ENCODE measurements around the gene OPCML. TPM values are rescaled to one million over a fixed set of nuclear protein-coding genes. Genes with fewer than 3 reads are reported as not detected.

The OPCML gene
- polyA plus RNA-seq, 1 donor (not counting 4 experiments of a cell fraction or from before 2014, with no cell fraction given), result 0.04 TPM

- Histone ChIP-seq H4K20me1 (ENCODE audit: control insufficient read depth, extremely low read depth, insufficient read depth, low read length) (no peaks in the 10 kb centered on the region), H3K79me2 (ENCODE audit: control insufficient read depth, insufficient read depth, low read length) (no peaks in the 10 kb centered on the region), H3K4me1 (ENCODE audit: control insufficient read depth, extremely low read depth, insufficient read depth, low read length) (no peaks in the 10 kb centered on the region), H3K9me3 (ENCODE audit: control insufficient read depth, low read depth, low read length) (peaks cover 5% of the 10 kb centered on the region), H3K9me1 (ENCODE audit: control insufficient read depth, extremely low read depth, insufficient read depth, low read length) (no peaks in the 10 kb centered on the region), H3K36me3 (ENCODE audit: control insufficient read depth in 2 of 2, extremely low read depth in 1 of 2, insufficient read depth in 2 of 2, low read length in 2 of 2) (no peaks in the 10 kb centered on the region), H3K9ac (ENCODE audit: control insufficient read depth, extremely low read depth, insufficient read depth, low read length) (no peak overlapping the region), H3K27me3 (ENCODE audit: control insufficient read depth, extremely low read depth, insufficient read depth, low read length) (no peaks in the 10 kb centered on the region), H3K27ac (ENCODE audit: control insufficient read depth, insufficient read depth, low read length) (no peak overlapping the region), H2AFZ (ENCODE audit: control insufficient read depth, low read length) (no peak overlapping the region), H3K4me3 (ENCODE audit: control insufficient read depth in 2 of 3, extremely low read depth in 1 of 3, insufficient read depth in 2 of 3, low read depth in 1 of 3, low read length in 3 of 3) (no peak overlapping the region), H3K4me2 (ENCODE audit: control insufficient read depth, extremely low read depth, insufficient read depth, low read depth, low read length) (no peak overlapping the region)
- dilution Hi-C loops (cut with MboI; ENCODE audit: extremely low pct_ligation_motif_present, low sequenced_read_pairs), result no loop called here
- TF ChIP-seq EZH2 (IDR thresholded peaks at IDR 0.05; ENCODE audit: low read length), result no peak
- TF ChIP-seq CTCF (optimal IDR thresholded peaks at IDR 0.05 in 1 of 3, IDR thresholded peaks at IDR 0.05 in 1 of 3, conservative IDR thresholded peaks at IDR 0.05 in 1 of 3; ENCODE audit: extremely low read depth in 1 of 3, insufficient read depth in 2 of 3, low read length in 3 of 3), result no peak
- FAIRE-seq (no peak), DNase-seq (ENCODE audit: low read depth, low spot score) (no peak)
These were observed 266.7 kb downstream of the OPCML start for GRCh38 chr11:133265530-133266035.

GRCh38 chr11:133263332-133263731 is 269.0 kb downstream of the OPCML start:
- no peak overlapping the region for H3K4me2 ChIP-seq (ENCODE audit: control insufficient read depth, extremely low read depth, insufficient read depth, low read depth, low read length)
- H4K20me1 ChIP-seq (ENCODE audit: control insufficient read depth, extremely low read depth, insufficient read depth, low read length), result no peaks in the 10 kb centered on the region
- H3K27me3 ChIP-seq (ENCODE audit: control insufficient read depth, extremely low read depth, insufficient read depth, low read length), result no peaks in the 10 kb centered on the region
- H3K36me3 ChIP-seq (ENCODE audit: control insufficient read depth in 2 of 2, extremely low read depth in 1 of 2, insufficient read depth in 2 of 2, low read length in 2 of 2), result no peaks in the 10 kb centered on the region
- H3K9me1 ChIP-seq (ENCODE audit: control insufficient read depth, extremely low read depth, insufficient read depth, low read length), result no peaks in the 10 kb centered on the region
- TF ChIP-seq EZH2 (IDR thresholded peaks at IDR 0.05; ENCODE audit: low read length), result no peak
- no peak for TF ChIP-seq CTCF (optimal IDR thresholded peaks at IDR 0.05 in 1 of 3, IDR thresholded peaks at IDR 0.05 in 1 of 3, conservative IDR thresholded peaks at IDR 0.05 in 1 of 3; ENCODE audit: extremely low read depth in 1 of 3, insufficient read depth in 2 of 3, low read length in 3 of 3)
- no peak overlapping the region for H3K27ac ChIP-seq (ENCODE audit: control insufficient read depth, insufficient read depth, low read length)
- peaks cover 5% of the 10 kb centered on the region for H3K9me3 ChIP-seq (ENCODE audit: control insufficient read depth, low read depth, low read length)
- no peak overlapping the region for H3K9ac ChIP-seq (ENCODE audit: control insufficient read depth, extremely low read depth, insufficient read depth, low read length)
- no peak overlapping the region for H3K4me3 ChIP-seq (ENCODE audit: control insufficient read depth in 2 of 3, extremely low read depth in 1 of 3, insufficient read depth in 2 of 3, low read depth in 1 of 3, low read length in 3 of 3)
- H3K4me1 ChIP-seq (ENCODE audit: control insufficient read depth, extremely low read depth, insufficient read depth, low read length), result no peaks in the 10 kb centered on the region
- no peaks in the 10 kb centered on the region for H3K79me2 ChIP-seq (ENCODE audit: control insufficient read depth, insufficient read depth, low read length)
- H2AFZ ChIP-seq (ENCODE audit: control insufficient read depth, low read length), result no peak overlapping the region
- dilution Hi-C loops (cut with MboI; ENCODE audit: extremely low pct_ligation_motif_present, low sequenced_read_pairs), result no loop called here
- DNase-seq (ENCODE audit: low read depth, low spot score) (no peak), FAIRE-seq (no peak)

Measured in keratinocyte (primary cell).